Stimulated activated CD4-positive, alpha-beta T cell treated with anti-CD3 and anti-CD28 coated beads, Interleukin-1b, Interleukin-23, amount 100 ng/mL, for 1 hour (primary cell): ENCODE data around the gene PRR12.

ENCODE experiments used
- DNase-seq, 2 donors: peaks; one replicate each; pipeline ENCODE4 v3.0.0-alpha.2; 2020; ENCODE audit warnings: low read depth in 2 of 2

The PRR12 gene

DNA sequence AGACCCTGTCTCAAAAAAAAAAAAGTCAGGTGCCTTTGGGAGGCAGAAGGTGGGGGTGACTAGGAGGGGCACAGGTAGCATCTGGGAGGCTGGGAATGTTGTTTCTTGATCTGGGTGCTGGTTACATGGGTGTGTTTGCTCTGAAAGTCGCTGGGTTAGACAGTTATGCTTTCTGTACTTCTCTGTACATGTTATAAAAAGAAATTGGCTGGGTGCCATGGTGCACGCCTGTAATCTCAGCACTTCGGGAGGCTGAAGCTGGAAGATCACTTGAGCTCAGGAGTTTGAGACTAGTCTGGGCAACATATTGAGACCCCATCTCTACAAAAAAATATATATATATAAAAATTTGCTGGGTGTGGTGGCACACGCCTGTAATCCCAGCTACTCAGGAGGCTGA is 25.7 kb upstream of the PRR12 start:
- no peak for DNase-seq

DNA sequence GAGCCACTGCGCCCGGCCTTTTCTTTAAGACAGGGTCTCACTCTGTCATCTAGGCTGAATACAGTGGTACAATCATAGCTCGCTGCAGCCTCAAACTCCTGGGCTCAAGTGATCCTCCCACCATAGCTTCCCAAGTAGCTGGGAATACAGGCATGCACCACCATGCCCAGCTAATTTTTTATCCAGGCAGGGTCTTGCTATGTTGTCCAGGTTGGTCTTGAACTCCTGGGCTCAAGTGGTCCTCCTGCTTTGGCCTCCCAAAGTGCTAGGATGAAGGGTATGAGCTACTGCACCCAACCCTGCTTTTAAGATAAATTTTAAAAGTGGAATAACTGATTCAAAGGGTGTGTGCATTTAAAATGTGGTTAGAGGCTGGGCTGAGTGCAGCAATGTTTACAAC is 24.7 kb upstream of the PRR12 start:
- DNase-seq: no peak

DNA sequence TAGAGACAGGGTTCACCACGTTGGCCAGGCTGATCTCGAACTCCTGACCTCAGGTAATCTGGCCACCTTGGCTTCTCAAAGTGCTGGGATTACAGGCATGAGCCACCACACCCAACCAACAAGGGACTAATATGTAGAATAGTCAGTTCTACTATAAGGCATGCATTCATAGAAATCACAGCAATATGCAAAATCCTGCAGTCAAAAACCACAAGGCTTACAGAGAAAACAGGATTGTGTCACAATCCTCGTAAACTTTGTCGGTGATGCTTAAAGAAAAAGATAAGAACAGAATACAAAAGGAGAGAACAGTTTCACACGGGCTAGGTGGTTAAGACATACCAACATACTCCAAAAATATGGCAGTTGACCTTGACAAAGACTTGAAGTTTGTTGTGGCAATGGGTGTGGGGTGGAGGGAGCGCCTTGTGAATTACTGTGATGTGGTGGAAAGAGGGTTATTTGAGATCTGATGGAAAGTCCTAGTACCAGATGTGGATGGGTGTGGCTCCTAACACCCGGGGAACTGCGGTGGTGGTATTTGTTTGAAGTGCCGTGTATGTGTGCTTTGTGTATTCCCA is 23.0 kb upstream of the PRR12 start:
- DNase-seq: no peak

DNA sequence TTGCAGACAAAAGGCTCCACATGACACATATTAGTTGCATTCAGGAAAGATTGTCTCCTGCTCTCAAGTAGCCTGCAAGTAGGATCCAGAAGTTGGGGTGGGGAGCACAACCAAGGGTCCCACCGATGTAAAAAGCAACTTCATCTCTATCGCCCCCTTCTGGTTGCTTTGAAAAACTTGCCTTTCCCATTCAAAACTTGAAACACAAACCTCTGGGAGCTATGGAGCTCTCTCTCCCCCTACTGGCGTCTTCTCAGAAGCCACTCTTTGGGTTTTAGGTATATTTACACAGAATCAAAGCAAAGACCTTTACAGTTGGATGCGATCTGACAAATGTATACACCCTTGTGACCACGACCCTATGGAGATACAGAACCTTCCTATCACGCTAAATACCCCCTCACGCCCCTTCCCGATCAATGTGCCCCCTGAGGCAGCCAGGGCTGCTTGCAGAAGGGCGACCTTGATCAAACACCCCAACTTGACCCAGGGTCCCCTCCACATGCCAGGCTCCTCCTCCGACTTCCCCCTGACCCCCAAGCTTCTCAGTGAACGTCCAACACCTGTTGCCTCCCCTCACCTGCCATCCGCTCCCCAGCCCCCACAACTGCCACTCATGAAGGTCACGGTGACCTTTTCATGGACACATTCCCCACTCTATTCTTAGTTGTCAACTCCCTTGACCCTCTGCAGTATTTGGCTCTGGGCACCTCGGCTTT is 20.7 kb upstream of the PRR12 start:
- DNase-seq: no peak

DNA sequence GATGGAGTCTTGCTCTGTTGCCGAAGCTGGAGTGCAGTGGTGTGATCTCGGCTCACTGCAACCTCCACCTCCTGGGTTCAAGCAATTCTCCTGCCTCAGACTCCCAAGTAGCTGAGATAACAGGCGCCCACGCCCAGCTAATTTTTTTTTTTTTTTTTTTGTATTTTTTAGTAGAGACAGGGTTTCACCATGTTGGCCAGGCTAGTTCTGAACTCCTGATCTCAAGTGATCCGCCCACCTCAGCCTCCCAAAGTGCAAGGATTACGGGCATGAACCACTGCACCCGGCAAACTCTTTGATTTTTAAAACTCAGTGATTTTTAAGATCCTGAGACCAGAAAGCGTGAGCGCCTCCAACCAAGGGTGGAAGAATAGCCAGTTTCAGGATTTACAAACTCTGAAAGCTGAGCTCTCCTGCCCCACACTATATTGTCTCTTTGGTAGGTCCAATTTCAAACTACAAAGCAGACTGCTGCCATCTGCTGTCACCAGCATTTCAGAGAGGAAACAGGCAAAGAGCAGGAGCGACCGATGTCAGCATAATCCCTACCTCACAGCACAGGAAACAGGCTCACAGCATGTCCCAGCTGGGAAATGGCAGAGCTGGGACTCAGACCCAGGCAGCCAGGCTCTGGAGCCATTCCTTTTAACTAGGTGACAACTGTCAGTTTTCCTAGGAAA is 19.8 kb upstream of the PRR12 start:
- no peak for DNase-seq

DNA sequence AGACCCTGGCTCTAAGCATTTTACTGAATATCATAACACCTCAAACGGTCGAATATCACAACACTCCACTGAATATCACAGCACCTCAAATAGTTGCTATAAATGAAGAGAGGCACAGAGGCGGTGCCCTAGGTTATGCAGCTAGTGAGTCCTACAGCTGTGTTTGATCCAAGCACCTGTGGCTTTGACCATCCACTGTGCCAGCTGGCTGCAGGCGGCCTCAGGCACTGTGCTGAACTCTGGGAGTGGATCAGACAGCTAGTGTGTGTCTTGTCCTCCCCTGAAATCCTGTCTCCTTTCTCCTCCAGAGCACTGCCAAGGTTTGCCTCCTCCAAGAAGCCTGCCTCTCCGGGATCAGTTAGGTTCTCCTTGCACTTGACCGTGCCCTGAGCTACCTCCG is 18.0 kb upstream of the PRR12 start:
- no peak for DNase-seq

DNA sequence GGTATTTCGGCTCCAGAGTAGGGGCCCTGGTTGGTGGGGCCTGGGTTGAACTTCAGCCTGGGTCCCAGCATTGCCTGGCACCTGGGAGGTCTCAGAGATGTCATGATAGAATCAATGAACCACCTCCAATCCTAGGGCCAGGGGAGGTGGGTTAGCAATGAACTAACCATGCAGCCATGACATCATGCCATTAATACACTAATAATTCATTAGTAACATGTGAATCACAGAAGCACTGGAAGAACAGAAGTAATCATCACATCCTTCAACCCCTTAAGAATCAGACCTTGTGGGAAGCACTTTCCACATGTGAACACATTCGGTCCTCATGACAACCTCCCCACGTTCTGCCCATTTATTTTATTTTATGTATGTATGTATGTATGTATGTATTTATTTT is 17.6 kb upstream of the PRR12 start:
- no peak for DNase-seq

DNA sequence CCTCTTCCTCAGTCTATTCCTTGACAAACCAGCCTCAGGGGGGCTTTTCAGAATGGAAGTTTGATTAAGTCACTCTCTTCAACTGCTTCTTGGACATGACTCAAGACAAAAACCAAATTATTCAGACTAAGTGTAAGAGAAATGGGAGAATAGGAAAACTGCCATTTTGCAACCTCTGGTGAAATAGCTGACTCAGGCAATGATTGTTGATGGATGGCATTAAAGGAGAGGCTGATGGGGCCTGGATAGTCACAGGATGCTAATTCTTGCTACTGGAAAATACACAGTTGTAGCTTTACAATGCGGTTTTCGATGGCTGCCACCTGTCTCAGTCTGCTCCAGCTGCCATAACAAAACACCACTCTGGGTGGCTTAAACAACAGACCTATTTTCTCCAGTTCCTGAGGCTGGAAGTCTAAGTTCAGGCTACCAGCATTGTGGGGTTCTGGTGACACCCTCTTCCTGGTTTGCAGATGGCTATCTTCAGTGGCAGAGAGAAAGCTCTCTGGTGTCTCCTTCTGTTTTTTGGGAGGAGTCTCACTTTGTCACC is 16.7 kb upstream of the PRR12 start:
- DNase-seq: no peak

DNA sequence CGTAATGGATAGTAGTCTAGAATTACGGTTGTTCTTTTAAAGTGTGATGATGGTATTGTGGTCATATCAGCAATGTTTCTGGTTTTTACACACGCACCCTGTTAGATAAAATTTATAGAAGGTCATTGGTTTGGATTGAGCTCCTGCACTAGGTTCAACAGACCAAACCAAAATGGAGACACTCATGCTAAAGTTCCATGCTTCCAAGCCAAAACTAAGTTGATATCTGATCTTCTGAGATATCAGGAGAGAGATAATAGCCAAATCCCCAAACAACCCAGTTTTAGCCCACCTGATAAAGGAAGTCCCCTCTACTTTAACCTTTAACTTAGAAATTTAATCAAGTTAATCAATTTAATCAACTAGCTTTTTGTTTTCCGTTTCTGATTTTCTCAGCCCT is 11.8 kb upstream of the PRR12 start:
- no peak for DNase-seq

DNA sequence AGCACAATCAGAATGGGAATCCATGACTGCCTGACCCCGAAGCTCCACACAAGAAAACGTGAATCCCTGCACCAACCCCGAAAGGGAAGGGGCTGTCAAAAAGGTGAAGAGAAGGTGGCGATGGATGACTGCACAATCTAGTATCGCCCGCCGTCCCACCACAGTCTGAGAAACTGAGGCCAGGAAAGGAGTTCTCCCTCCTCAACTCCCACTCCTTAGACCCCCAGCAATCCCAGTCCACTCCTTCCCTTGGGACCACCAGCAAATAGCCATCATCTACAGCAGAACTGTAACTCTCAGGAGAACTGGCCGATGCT is 11.1 kb upstream of the PRR12 start:
- DNase-seq: no peak

DNA sequence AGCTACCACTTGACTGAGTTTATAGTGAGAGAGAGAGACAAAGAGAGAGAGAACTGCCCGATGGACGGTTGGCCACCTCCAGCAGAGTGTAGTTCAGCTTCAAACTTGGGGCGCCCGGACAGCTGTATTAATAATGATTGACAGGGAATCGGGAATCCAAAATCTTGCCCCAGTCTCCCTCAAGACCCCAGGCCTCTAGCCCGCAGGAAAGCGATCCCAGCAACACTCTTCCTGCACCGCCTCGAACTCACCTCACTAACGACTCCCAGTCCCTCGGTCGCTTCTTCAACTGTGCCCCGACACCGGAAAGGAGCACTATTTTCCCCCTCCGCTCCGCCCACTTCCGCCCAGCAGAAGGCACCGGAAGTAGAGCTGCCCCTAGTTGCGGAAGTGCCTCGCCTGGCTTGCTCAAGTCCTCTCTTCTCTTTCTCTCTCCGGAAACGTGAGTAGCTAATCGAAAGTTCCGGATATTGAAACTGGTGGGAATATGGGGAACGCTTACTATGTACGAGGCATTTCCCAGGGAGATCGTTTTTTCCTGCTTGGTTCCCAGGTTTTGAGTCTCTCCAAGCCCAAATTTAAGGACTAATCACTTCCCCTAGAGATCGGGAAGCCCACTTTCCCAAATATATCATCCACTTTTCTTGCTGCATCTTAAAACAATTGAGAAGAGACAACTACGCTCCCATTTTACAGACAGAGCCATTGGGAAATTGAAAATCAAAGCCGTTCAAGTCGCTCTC is 10.5 kb upstream of the PRR12 start, which contains the start of gene NOSIP:
Gene NOSIP (minus strand): TSS at position 293 of the 743 bp plus-strand sequence. CDS start 19,865 bp downstream, outside the sequence.
- DNase-seq: peak; percentile 90 to 93

DNA sequence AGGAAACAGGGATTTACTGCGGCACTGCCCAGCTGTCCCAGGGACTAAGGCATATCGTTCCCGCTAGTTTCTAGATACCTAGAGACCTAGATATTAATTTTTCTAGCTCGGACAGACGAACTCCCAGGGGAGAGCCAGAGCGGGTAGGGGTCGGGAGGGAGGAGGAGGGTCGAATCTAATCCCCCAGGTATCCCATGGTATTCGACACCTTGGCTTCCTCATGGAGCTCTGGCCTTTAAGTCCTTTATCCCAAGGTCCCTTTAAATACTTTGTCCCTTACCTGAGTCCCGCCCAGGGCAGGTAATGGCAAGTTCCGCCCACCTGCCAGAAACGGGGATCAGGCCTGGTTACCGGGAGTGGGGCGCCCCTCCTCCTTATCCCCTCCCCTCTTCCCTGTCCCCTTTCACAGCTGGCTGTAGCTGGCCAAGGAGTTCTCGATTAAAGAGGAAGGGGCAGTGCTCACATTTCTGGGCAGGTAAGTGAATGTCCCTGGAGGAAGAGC is 9.9 kb upstream of the PRR12 start, which contains the start of gene PRRG2:
Gene PRRG2 (plus strand): TSS at position 310 of the 502 bp plus-strand sequence. CDS start 1,904 bp downstream, outside the sequence.
- DNase-seq: no peak

DNA sequence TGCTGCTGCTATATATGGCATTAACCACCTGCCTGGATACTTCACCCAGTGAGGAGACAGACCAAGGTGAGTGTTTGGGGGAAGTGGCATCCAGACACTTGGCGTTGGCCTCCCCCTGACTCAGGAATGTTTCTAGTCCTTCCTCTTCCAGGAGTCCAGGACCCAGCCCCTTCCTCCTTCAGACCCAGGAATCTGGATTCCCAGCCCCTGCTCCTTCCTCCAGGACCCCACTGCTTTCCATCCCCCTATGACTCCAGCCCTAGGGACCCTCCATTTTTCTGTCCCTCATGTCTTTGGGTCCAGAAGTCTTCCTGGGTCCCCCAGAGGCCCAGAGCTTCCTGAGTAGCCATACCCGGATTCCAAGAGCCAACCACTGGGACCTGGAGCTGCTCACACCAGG is 7.7 kb upstream of the PRR12 start:
- no peak for DNase-seq

DNA sequence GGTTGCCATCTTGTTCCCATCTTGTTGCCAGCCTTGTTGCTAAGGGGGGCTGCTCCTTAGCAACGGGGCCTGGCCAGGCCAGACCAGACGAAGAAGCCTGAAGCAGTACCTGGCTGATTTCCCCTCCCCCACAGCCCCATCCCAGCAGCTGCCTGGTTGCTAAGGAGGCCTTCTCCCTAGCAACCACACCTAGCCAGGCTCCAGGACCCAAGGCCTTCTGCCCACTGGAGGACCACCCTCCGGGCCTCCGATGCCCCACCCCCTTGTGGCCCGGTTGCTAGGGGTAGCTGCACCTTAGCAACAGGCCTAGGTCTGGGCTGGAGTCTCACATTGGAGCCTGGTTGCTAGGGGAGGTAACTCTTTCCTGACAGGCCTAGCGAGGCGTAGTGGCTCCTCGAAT is 6.0 kb upstream of the PRR12 start:
- no peak for DNase-seq

DNA sequence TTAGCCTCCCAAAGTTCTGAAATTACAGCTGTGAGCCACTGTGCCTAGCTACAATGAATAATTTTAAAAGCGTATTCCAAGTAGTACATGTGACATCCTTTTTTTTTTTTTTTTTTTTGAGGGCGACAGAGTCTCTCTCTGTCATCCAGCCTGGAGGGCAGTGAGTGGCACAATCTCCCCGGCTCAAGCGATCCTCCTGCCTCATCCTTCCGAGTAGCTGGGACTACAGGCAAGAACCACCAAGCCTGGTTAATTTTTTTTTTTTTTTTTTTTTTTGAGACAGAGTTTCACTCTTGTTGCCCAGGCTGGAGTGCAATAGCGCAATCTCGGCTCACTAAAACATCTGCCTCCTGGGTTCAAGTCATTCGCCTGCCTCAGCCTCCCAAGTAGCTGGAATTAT is 3.8 kb upstream of the PRR12 start:
- DNase-seq: no peak

DNA sequence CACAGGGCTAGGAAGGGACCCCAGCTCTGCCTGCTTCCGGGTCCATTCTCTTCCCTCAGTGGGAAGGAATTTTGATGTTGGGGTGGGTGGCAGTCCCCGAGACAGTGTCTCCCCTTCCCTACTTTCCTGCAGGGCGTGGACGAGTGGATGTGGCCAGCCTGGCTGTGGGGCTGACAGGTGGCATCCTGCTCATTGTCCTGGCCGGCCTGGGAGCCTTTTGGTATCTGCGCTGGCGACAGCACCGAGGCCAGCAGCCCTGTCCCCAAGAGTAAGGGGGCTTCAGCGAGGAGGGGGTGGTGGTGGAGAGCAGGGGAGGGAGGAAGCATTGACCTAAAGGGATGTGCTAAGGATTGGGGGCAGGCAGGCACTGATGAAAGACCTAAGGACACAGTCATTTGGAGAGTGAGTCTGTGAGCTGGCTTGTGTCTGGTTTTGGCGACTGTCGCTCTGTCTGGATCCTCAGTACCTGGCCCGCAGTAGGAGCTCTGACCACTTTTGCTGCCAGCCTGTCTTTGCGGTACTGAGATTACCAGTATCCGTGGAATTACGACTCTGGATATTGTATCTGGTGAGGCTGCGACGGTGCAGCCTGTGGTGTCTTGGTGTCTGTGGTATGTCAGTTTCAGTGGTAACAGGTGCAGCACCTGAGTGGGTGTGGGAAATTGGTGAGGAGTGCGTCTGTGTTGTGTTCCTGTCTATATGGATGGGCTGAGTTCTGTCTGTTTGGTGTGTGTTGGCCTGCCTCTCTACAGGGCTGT is 2.4 kb upstream of the PRR12 start:
- no peak for DNase-seq

DNA sequence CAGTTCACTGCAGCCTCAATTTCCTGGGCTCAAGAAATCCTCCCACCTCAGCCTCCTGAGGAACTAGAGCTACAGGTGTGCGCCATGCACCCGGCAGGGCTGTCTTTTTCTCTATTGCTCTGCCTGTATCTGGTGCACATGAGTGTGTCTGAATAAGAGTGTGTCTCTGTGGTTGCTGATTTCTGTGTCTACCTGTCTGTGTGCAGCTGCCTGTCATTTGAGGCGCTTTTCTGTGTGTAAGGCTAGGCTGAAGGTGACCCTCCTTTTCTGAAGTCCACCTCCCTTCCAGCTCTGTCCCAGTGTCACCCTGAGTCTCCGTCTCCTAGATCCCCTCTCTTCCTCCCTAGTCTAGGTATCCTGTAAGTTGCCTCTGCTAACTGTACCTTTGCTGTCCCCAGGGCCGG is 1.5 kb upstream of the PRR12 start:
- no peak for DNase-seq

DNA sequence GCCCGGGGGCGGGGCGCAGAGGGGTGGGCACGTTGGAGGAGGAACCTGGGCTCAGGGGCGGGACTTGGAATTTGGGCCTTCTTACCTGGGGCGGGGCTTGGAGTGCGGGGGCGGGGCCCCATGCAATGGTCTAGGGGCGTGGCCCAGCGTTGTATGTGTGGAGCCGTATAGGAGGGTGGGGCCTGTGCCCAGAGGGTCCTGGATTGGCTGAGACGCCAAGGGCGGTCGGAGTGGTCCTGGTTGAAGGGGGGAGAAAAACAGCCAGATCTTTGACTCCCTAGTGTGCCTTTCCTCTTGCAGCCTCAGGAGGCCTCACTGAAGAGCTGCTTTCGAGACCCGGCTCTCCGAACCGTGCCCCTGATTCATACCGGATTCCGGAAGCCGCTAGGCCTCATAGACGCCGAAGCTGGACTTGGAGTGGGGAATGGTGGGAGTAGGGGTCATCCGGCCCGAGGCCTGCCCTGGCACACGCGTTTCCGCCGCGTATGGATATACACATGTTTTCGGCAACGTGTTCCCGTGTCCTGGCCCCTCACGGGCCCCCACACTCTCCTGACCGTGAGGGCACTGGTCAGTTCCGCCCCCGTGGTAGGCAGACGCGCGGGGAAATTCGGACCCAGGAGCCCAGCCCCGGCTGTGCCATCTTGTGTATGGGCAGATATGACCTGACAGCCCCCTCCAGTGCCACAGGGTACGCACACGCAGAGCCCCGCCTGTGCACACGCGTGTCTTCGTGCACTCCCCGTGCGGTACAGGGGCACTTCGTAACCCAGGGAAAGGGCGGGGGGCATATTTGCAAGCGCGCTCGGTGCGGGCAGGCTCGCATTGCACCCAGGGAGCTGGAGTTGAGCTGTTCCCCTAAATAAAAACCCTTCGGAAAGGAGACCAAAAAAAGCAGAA is 661 bp upstream of the PRR12 start:
- DNase-seq: peak; percentile 80 to 93

DNA sequence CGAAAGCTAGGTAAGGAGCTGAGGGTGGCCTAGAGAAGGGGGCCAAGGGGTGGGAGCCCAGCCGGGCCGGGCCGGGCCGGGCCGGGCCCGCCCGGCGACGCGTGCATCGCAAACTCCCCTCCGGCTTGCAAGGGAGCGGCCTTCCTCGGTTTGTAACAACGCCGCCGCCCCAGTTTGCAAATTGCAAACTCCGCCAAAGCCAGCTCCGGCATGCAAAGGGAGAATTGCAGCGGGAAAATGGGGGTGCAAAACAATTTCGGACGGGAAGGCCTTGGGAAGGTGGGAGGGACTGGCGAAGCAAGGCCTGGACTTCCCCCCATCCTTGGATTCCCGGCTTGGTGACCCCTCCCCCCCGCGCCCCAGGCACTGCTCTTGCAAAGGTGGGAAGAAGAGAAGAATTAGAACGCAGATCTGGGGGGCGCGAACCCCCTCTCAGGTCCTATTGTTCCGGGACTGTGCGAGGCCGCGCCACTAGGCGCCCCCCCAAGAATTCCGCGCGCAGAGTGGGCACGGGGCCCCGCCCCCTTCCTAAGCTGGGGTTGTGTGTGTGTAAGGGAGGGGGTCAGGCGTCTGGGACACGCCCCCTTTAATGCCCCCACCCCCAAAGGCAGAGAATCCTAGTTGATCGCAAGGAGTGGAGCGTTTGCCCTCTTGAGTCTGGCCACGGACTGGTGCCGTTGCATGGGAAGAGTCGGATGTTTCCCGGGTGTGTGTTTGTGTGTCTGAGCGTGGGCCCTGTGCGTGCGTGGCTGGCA is 926 bp downstream of the PRR12 start:
- DNase-seq: no peak
